Tracheal epithelial cell (primary cell): ENCODE data around the gene FAM185A. TPM values are rescaled to one million over a fixed set of nuclear protein-coding genes. Genes with fewer than 3 reads are reported as not detected.

Experiments used
- total RNA-seq: library from RNA; depleted of rRNA; stranded (reverse); fragments of >200 nt; gene quantifications from 2 replicates; pipeline ENCODE4 v1.2.1, GENCODE V29; 2014

Gene FAM185A
- total RNA-seq = 5.5 and 12.6 TPM in 2 replicates

GRCh38 chr7:102748605-102749444 lies at the start of gene FAM185A:
Gene FAM185A, plus strand, starts transcription at chr7:102748999. Its CDS starts 209 bp downstream, at chr7:102749208.

Other genes with a start within 250 kb of the FAM185A start
- gene RASA4B, start 231.2 kb upstream of the FAM185A start, total RNA-seq = 3.0 and 3.9 TPM in 2 replicates
- 10.0 and 17.1 TPM in 2 replicates for gene UPK3BL2, start 205.3 kb upstream of the FAM185A start, total RNA-seq
- not detected in 2 replicates for gene SPDYE2, start 197.8 kb upstream of the FAM185A start, total RNA-seq
- gene POLR2J3, start 176.4 kb upstream of the FAM185A start, total RNA-seq = 6.2 and 12.0 TPM in 2 replicates
- gene RASA4, start 132.2 kb upstream of the FAM185A start, total RNA-seq = 1.7 and 4.3 TPM in 2 replicates
- gene UPK3BL1, start 106.2 kb upstream of the FAM185A start, total RNA-seq = 254 and 315 TPM in 2 replicates
- gene SPDYE2B, start 98.7 kb upstream of the FAM185A start, total RNA-seq = not detected in 2 replicates
- 0.43 TPM in 1 of 2 replicates, not detected in the other for gene POLR2J2, start 77.3 kb upstream of the FAM185A start, total RNA-seq
- gene LRRC17, start 164.0 kb downstream of the FAM185A start, total RNA-seq = 0.72 and 1.9 TPM in 2 replicates